Gastrocnemius medialis (tissue), 4 donors: ENCODE results near the gene UNC13B.

Experiments used
- CTCF ChIP-seq, 5 experiments: fragments of 450-650 bp in 3 of 5; fragments of 200-600 bp in 2 of 5; sonication (generic) in 2 of 5; IDR thresholded peaks in 4 of 5; conservative IDR thresholded peaks in 1 of 5; 1 replicate in 4 of 5; 2 replicates in 1 of 5; pipeline ENCODE4 v1.5.1; 2016 to 2019; ENCODE audit warnings: antibody characterized with exemption in 5 of 5, mild to moderate bottlenecking in 3 of 5, moderate library complexity in 3 of 5
- POLR2A ChIP-seq, 2 donors: fragments of 450-650 bp; IDR thresholded peaks; one replicate each; pipeline ENCODE4 v1.6.1; 2017; ENCODE audit warnings: antibody characterized with exemption in 2 of 2, mild to moderate bottlenecking in 2 of 2, moderate library complexity in 2 of 2

- TF ChIP-seq CTCF (IDR thresholded peaks at IDR 0.05 in 4 of 5, conservative IDR thresholded peaks at IDR 0.05 in 1 of 5) (no peak), POLR2A (IDR thresholded peaks at IDR 0.05) (no peak)
Observed at GRCh38 chr9:35398651-35399335, 237.0 kb downstream of the UNC13B start.
